Heart right ventricle (tissue), 16 donors: Measurements from ENCODE around the gene XPNPEP1. TPM values are rescaled to one million over a fixed set of nuclear protein-coding genes. Genes with fewer than 3 reads are reported as not detected.

Source experiments
- ATAC-seq, 8 donors: fragments of 200-7000 bp; cut with Tn5 transposase; one replicate each; pipeline ENCODE4 v1.9.1; 2020; ENCODE audit warnings: mild to moderate bottlenecking in 8 of 8, moderate library complexity in 8 of 8, moderate number of reproducible peaks in 1 of 8
- DNase-seq, 2 donors: peaks; one replicate each; pipeline ENCODE4 v3.0.0-alpha.2; 2020
- H3K27ac ChIP-seq, 10 donors: fragments of 200-600 bp; sonication (generic) in 2 of 10; one replicate each; pipeline versions ENCODE4 v1.5.0 to v1.8.0; 2020 to 2022; ENCODE audit warnings: mild to moderate bottlenecking in 3 of 10
- H3K27me3 ChIP-seq, 7 donors: fragments of 200-600 bp; one replicate each; pipeline ENCODE4 v1.8.0; 2021 to 2022; ENCODE audit warnings: mild to moderate bottlenecking in 2 of 7
- H3K36me3 ChIP-seq, 9 donors: fragments of 200-600 bp; sonication (generic) in 1 of 9; one replicate each; pipeline versions ENCODE4 v1.5.0 to v1.8.0; 2020 to 2022; ENCODE audit warnings: mild to moderate bottlenecking in 2 of 9
- H3K4me1 ChIP-seq, 9 donors: fragments of 200-600 bp; sonication (generic) in 1 of 9; one replicate each; pipeline versions ENCODE4 v1.5.0 to v1.8.0; 2020 to 2022; ENCODE audit warnings: mild to moderate bottlenecking in 4 of 9
- H3K4me3 ChIP-seq, 10 donors: fragments of 200-600 bp; sonication (generic) in 2 of 10; one replicate each; pipeline versions ENCODE4 v1.5.0 to v1.8.0; 2020 to 2022; ENCODE audit warnings: mild to moderate bottlenecking in 7 of 10, moderate library complexity in 2 of 10
- H3K9me3 ChIP-seq, 11 donors: fragments of 200-600 bp in 10 of 11; sonication (generic) in 2 of 11; one replicate each; pipeline versions ENCODE4 v1.5.0 to v1.8.0; 2013 to 2022; ENCODE audit warnings: mild to moderate bottlenecking in 2 of 11, control low read depth in 1 of 11, moderate library complexity in 1 of 11
- WGBS, 2 donors: extraction: QIAGEN DNeasy Blood & Tissue Kit; methylation state at CpG; one replicate each; pipeline ENCODE4 v1.1.7; 2013; ENCODE audit warnings: inconsistent platforms in 1 of 2; 5-methylcytosine and 5-hydroxymethylcytosine counted together
- intact Hi-C, 10 donors: fragments of 100-400 bp; cut with DNase I; formaldehyde crosslinking; loops; one replicate each; pipeline versions ENCODE4 v1.11.1 to v1.14.2; 2022
- polyA plus RNA-seq, 2 donors: library from polyadenylated mRNA; stranded (reverse); fragments of 200-250 nt; gene quantifications; one replicate each; pipeline ENCODE4 v1.2.3, GENCODE V29; 2013
- total RNA-seq, 10 donors: library from RNA; stranded (reverse); fragmentation: NEBNext Ultra II Directional in 3 of 10; extraction: Animal tissue kit (Norgen Biotek cat#: 25700) in 3 of 10; gene quantifications; one replicate each; pipeline versions ENCODE4 v1.2.1 to v1.2.4, GENCODE V29; 2021 to 2023
- TF ChIP-seq, protein P1 (sequence below), 9 donors: fragments of 200-600 bp; sonication (generic) in 2 of 9; IDR thresholded peaks; one replicate each; pipeline versions ENCODE4 v1.5.0 to v1.8.0; 2021 to 2022; ENCODE audit warnings: antibody characterized with exemption in 9 of 9, mild to moderate bottlenecking in 5 of 9, moderate library complexity in 1 of 9
- donor health status: Arrhythmogenic right ventricular cardiomyopathy.
- donor health status: ischemic (EF 13 %, LVEDD 7.1; RV severe dilation, severe dysfunction).
- donor health status: healthy with polysubstance abuse.
- donor health status: DM: no; HTN: yes; CAD: no.
- donor health status: DM: no; HTN: no; CAD: no.
- donor health status: ischemic (EF 25% LVEDD 6.9; RV normal size, moderate dysfunction).
- donor health status: ischemic (EF 25% LVEDD 5.7; RV mildly dilated, moderate dysfunction).
- donor health status: healthy.
- donor health status: DM: yes; HTN: yes; CAD: no.
- donor health status: Ischemic cardiomyopathy.
- donor health status: ischemic (EF 35%, LVEDD 5.7; RV mildly dilated, moderate dysfunction).
- donor health status: nonischemic (EF 11% LVEDD 7.7; RV severe dilation, severe dysfunction).
- donor health status: DM: yes; HTN: yes; CAD: no.
- donor health status: PGD.
- donor health status: ischemic (EF 29% LVEDD 5.4; RV normal size, mild dysfunction).
- donor health status: nonischemic (EF 23%, LVEDD 6.1; RV moderate dilation, normal function).

The XPNPEP1 gene
- total and polyA plus RNA-seq, 12 donors = 15.9 to 51.6 (median 42.4) TPM

DNA sequence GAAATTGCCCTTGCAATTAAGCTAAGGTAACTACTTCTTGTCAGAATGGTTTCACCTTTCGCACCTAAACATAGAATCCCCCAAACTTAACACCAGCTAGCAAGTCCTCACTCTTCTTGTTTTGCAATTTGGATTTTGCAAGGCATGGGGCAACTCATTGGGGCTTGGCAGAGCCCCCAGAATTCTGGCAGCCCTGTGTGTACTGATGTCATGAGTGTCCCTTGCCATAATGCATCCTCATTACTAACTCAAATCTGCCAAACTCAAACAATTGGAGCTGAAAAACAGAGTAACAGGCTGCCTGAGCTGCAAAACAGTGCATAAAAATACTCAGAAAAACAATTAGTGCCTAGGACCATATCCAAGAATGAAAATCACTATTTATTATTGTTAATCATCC lies 7.9 kb upstream of the XPNPEP1 start:
- Histone ChIP-seq H3K36me3 (no peaks in the 10 kb centered on the region), H3K27me3 (no peaks in the 10 kb centered on the region), H3K9me3 (no peaks in the 10 kb centered on the region), H3K27ac (no peak overlapping the region), H3K4me1 (peaks cover 10 to 33% (median 24%) of the 10 kb centered on the region in 9 donors), H3K4me3 (no peak overlapping the region)
- WGBS, 2 donors = 98 to 100% methylated on average over 1 of the region's 1 CpG
- ATAC-seq = no peak
- intact Hi-C loops = no loop called here
- TF ChIP-seq, protein P1, sequence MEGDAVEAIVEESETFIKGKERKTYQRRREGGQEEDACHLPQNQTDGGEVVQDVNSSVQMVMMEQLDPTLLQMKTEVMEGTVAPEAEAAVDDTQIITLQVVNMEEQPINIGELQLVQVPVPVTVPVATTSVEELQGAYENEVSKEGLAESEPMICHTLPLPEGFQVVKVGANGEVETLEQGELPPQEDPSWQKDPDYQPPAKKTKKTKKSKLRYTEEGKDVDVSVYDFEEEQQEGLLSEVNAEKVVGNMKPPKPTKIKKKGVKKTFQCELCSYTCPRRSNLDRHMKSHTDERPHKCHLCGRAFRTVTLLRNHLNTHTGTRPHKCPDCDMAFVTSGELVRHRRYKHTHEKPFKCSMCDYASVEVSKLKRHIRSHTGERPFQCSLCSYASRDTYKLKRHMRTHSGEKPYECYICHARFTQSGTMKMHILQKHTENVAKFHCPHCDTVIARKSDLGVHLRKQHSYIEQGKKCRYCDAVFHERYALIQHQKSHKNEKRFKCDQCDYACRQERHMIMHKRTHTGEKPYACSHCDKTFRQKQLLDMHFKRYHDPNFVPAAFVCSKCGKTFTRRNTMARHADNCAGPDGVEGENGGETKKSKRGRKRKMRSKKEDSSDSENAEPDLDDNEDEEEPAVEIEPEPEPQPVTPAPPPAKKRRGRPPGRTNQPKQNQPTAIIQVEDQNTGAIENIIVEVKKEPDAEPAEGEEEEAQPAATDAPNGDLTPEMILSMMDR (IDR thresholded peaks at IDR 0.05) = no peak
- no peak for DNase-seq

DNA sequence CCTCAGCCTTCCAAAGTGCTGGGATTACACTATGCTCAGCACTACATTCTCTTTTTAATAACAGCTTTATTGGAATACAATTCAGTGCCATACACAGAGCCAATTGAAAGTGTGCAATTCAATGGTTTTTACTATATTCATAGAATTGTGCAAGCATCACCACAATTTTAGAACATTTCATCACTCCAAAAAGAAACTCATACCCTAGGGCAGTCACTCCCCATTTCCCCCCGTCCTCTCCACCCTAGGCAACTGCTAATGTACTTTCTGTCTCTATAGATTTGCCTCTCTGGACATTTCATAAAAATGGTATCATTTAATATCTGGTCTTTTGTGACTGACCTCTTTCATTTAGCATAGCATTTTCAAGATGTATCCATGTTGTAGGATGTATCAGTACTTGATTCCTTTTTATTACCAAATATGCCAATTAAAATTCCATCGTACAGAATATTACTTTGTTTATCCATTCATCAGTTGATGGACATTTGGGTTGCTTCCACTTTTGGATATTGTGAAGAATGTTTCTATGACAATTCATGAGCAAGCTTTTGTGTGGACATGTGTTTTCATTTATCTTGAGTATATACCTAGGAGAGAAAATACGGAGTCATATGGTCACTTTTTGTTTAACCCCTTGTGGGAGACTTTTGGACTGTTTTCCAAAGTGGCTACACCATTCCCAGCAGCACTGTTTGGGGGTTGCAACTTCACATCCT lies 6.3 kb upstream of the XPNPEP1 start:
- no peak for ATAC-seq
- TF ChIP-seq, protein P1 (IDR thresholded peaks at IDR 0.05) = no peak

DNA sequence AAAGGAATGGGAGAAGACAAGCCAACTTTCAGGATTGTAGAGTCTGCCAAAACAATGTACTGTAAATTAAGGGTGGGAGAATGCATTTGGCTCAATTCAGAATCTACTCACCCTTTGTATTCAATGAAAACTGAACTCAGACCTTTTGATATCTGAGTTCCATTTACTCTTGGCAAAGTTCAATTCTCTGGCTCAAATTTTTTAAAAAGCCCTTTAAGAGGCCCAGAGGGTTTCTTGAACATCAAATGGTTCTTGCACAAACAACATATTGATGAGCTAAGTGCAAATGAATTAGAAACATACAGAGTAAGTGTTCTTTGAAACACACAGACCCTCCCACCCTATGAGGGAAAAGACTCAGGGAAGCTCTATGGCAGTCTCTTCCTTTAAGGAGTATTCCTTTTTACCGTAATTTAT lies 5.2 kb upstream of the XPNPEP1 start:
- ATAC-seq (no peak), DNase-seq (no peak)
- 86 to 97% methylated on average over 1 of the region's 1 CpG for WGBS, 2 donors
- no peaks in the 10 kb centered on the region for H3K36me3 ChIP-seq
- H3K9me3 ChIP-seq = no peaks in the 10 kb centered on the region
- no peaks in the 10 kb centered on the region for H3K27me3 ChIP-seq
- H3K27ac ChIP-seq = peak overlapping the region in 1 of 10 donors; percentile 26
- intact Hi-C loops = loop anchor here in 5 of 10 donors (2.0 to 10.0 kb wide), 3 partner anchors 36 to 78 kb away; partner anchors contain the start of gene ADD3 (in 5 of the 5)
- H3K4me1 ChIP-seq = peaks cover 0 to 18% (median 0%) of the 10 kb centered on the region in 9 donors
- TF ChIP-seq, protein P1 (IDR thresholded peaks at IDR 0.05) = no peak
- no peak overlapping the region for H3K4me3 ChIP-seq

More for the DNA sequence above, 6.3 kb upstream of the XPNPEP1 start:
- H3K27me3 ChIP-seq = no peaks in the 10 kb centered on the region
- H3K9me3 ChIP-seq = no peaks in the 10 kb centered on the region
- DNase-seq = no peak
- H3K27ac ChIP-seq = no peak overlapping the region
- no peaks in the 10 kb centered on the region for H3K36me3 ChIP-seq
- intact Hi-C loops = loop anchor here in 5 of 10 donors (2.0 to 10.0 kb wide), 3 partner anchors 37 to 77 kb away; partner anchors contain the start of gene ADD3 (in 5 of the 5)
- peaks cover 5 to 23% (median 11%) of the 10 kb centered on the region in 9 donors for H3K4me1 ChIP-seq
- no peak overlapping the region for H3K4me3 ChIP-seq
- 63 to 69% methylated on average over 3 of the region's 3 CpGs for WGBS, 2 donors

DNA sequence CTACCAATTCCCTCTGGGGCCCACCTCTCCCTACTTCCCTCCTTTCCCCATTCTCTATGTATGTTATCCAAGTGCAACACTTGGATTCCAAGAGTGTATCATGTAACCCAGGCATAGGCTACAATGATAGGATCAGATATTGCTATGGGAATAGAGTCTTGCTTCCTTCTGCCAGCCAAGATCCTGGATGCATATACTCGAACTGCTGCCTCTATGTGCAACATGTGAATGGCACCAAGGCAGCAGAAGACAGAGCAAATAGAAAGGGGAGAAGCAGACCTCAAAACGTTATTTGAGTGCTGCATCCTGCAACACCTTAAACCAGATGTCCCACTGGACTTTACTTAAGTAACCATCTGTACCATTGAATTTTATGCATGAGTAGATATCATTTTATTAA lies 3.5 kb upstream of the XPNPEP1 start:
- Histone ChIP-seq H3K36me3 (no peaks in the 10 kb centered on the region), H3K9me3 (no peaks in the 10 kb centered on the region), H3K27me3 (no peaks in the 10 kb centered on the region), H3K27ac (no peak overlapping the region), H3K4me3 (no peak overlapping the region), H3K4me1 (peaks cover under 1 to 28% (median 13%) of the 10 kb centered on the region in 9 donors)
- no peak for ATAC-seq
- whole genome bisulfite sequencing, 2 donors = 85 to 89% methylated on average over 2 of the region's 2 CpGs
- TF ChIP-seq, protein P1 (IDR thresholded peaks at IDR 0.05) = no peak
- intact Hi-C loops = loop anchor here in 4 of 10 donors (5.0 to 10.0 kb wide), 2 partner anchors 35 to 78 kb away; partner anchors contain the start of gene ADD3 (in 4 of the 4)
- DNase-seq = no peak
